HepG2 (cell line): Measurements from ENCODE around the gene TGFBI. TPM values are rescaled to one million over a fixed set of nuclear protein-coding genes. Genes with fewer than 3 reads are reported as not detected.

Source experiments
- ARHGAP35 ChIP-seq: sonication (generic); formaldehyde crosslinking; IDR thresholded peaks from 2 replicates; pipeline ENCODE4 v1.9.0; 2022; ENCODE audit warnings: mild to moderate bottlenecking, inconsistent platforms, moderate library complexity, missing genetic modification reagents, borderline replicate concordance
- CTCF ChIP-seq: sonication (generic); formaldehyde crosslinking; IDR thresholded peaks from 2 replicates; pipeline ENCODE4 v1.5.0; 2020; ENCODE audit warnings: mild to moderate bottlenecking, missing genetic modification reagents, moderate library complexity
- ERF ChIP-seq: IDR thresholded peaks from 2 replicates; pipeline ENCODE4 v1.6.1; 2018; ENCODE audit warnings: missing biosample characterization, missing genetic modification reagents
- FOXK1 ChIP-seq: sonication (generic); formaldehyde crosslinking; IDR thresholded peaks from 2 replicates; pipeline ENCODE4 v1.4.0; 2020; ENCODE audit warnings: low read depth, missing genetic modification reagents, borderline replicate concordance
- JUN ChIP-seq: sonication (generic); formaldehyde crosslinking; IDR thresholded peaks from 2 replicates; pipeline ENCODE4 v1.4.0; 2020; ENCODE audit warnings: mild to moderate bottlenecking, missing genetic modification reagents
- JUND ChIP-seq: sonication (generic); formaldehyde crosslinking; IDR thresholded peaks from 2 replicates; pipeline ENCODE4 v1.8.0; 2022; ENCODE audit warnings: mild to moderate bottlenecking, missing genetic modification reagents
- RBFOX2 ChIP-seq: fragments of 200-400 bp; formaldehyde crosslinking; IDR thresholded peaks from 2 replicates; pipeline ENCODE4 v1.6.1; 2017; ENCODE audit warnings: low read depth, mild to moderate bottlenecking, low read length
- RBM39 ChIP-seq: fragments of 200-400 bp; formaldehyde crosslinking; IDR thresholded peaks from one replicate; pipeline ENCODE4 v1.6.1; 2018; ENCODE audit warnings: antibody characterized with exemption, mild to moderate bottlenecking, low read depth, low read length; ENCODE audit not compliant: poor library complexity, severe bottlenecking
- RCOR2 ChIP-seq: IDR thresholded peaks from 2 replicates; pipeline ENCODE4 v1.6.1; 2016; ENCODE audit warnings: missing biosample characterization, missing genetic modification reagents
- SP140L ChIP-seq: sonication (generic); formaldehyde crosslinking; IDR thresholded peaks from 2 replicates; pipeline ENCODE4 v1.4.0; 2020; ENCODE audit warnings: missing genetic modification reagents, borderline replicate concordance
- STAT6 ChIP-seq: sonication (generic); formaldehyde crosslinking; IDR thresholded peaks from 2 replicates; pipeline ENCODE4 v1.4.0; 2020; ENCODE audit warnings: missing genetic modification reagents, mild to moderate bottlenecking, borderline replicate concordance
- TAF15 ChIP-seq: fragments of 200-400 bp; formaldehyde crosslinking; IDR thresholded peaks from one replicate; pipeline ENCODE4 v1.6.1; 2018; ENCODE audit warnings: mild to moderate bottlenecking, low read depth, low read length; ENCODE audit not compliant: poor library complexity, severe bottlenecking
- TSC22D2 ChIP-seq: sonication (generic); formaldehyde crosslinking; IDR thresholded peaks from 2 replicates; pipeline ENCODE4 v1.5.1; 2020; ENCODE audit warnings: missing genetic modification reagents, mild to moderate bottlenecking, borderline replicate concordance
- ZNF225 ChIP-seq: sonication (generic); formaldehyde crosslinking; IDR thresholded peaks from 2 replicates; pipeline ENCODE4 v1.4.0; 2020; ENCODE audit warnings: mild to moderate bottlenecking, missing genetic modification reagents
- ZNF326 ChIP-seq: sonication (generic); formaldehyde crosslinking; IDR thresholded peaks from 2 replicates; pipeline ENCODE4 v1.4.0; 2020; ENCODE audit warnings: missing genetic modification reagents, borderline replicate concordance
- ZNF460 ChIP-seq: sonication (generic); formaldehyde crosslinking; IDR thresholded peaks from 2 replicates; pipeline ENCODE4 v1.5.1; 2020; ENCODE audit warnings: missing genetic modification reagents, mild to moderate bottlenecking, borderline replicate concordance
- ZNF574 ChIP-seq: sonication (generic); formaldehyde crosslinking; IDR thresholded peaks from 2 replicates; pipeline ENCODE4 v1.4.0; 2020; ENCODE audit warnings: missing genetic modification reagents
- ZNF772 ChIP-seq: sonication (generic); formaldehyde crosslinking; IDR thresholded peaks from 2 replicates; pipeline ENCODE4 v1.5.0; 2020; ENCODE audit warnings: mild to moderate bottlenecking, missing genetic modification reagents
- ZNF782 ChIP-seq: sonication (generic); formaldehyde crosslinking; IDR thresholded peaks from 2 replicates; pipeline ENCODE4 v1.4.0; 2020; ENCODE audit warnings: missing genetic modification reagents, mild to moderate bottlenecking, borderline replicate concordance
- polyA plus RNA-seq, 8 experiments: library from polyadenylated mRNA; depleted of rRNA in 3 of 8; stranded (reverse) in 7 of 8; unstranded in 1 of 8; fragments of >200 nt; fragmentation: Illumina TruSeq in 4 of 8; extraction: Trizol in 4 of 8; gene quantifications; 2 replicates each; pipeline versions ENCODE4 v1.2.1 to v1.2.3, GENCODE V29; 2011 to 2016; ENCODE audit warnings: low read depth in 4 of 8, missing spikeins in 1 of 8, mixed read lengths in 1 of 8; ENCODE audit not compliant: insufficient read depth in 1 of 8
- total RNA-seq, 5 experiments: library from RNA; depleted of rRNA; stranded (reverse); fragments of >200 nt; fragmentation: Illumina TruSeq; extraction: Trizol; gene quantifications; 2 replicates each; pipeline ENCODE4 v1.2.3, GENCODE V29; 2016; ENCODE audit warnings: low read depth in 1 of 5
- TF ChIP-seq, protein P1 (sequence below): sonication (generic); formaldehyde crosslinking; IDR thresholded peaks from 2 replicates; pipeline ENCODE4 v1.5.0; 2020; ENCODE audit warnings: missing genetic modification reagents, mild to moderate bottlenecking, borderline replicate concordance

The TGFBI gene
- total and polyA plus RNA-seq, 2 of the 13 experiments (the other 11 are each of a cell fraction or from before 2014, with no cell fraction given) = 275 to 457 TPM

GRCh38 chr5:136028782-136029742 lies at the start of gene TGFBI (continued):
- TF ChIP-seq CTCF (peak; percentile 70), ZNF225 (no peak; the same call in 1 of the 2 replicates), ARHGAP35 (CRISPR knock-in tag) (peak; percentile 88; the same call in 1 of the 2 replicates), JUND (0 out of 2 replicates have a peak, but pooled peaks have one; percentile 48), TSC22D2 (CRISPR knock-in tag) (0 out of 2 replicates have a peak, but pooled peaks have one; percentile 89), RBFOX2 (peak; percentile 99), ZNF782 (CRISPR knock-in tag) (peak; percentile 85), ZNF574 (CRISPR knock-in tag) (peak; percentile 80), ZNF326 (no peak), RBM39 (peak; percentile 68), JUN (no peak), STAT6 (CRISPR knock-in tag) (no peak), ZNF460 (peak; percentile 22; the same call in 1 of the 2 replicates), RCOR2 (CRISPR knock-in tag) (no peak), SP140L (CRISPR knock-in tag) (no peak; the same call in 1 of the 2 replicates), ERF (CRISPR knock-in tag) (peak; percentile 90; the same call in 1 of the 2 replicates), FOXK1 (no peak), TAF15 (no peak), ZNF772 (peak; percentile 92)
- TF ChIP-seq, protein P1, sequence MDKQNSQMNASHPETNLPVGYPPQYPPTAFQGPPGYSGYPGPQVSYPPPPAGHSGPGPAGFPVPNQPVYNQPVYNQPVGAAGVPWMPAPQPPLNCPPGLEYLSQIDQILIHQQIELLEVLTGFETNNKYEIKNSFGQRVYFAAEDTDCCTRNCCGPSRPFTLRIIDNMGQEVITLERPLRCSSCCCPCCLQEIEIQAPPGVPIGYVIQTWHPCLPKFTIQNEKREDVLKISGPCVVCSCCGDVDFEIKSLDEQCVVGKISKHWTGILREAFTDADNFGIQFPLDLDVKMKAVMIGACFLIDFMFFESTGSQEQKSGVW = no peak
